ENCODE results near the gene RAI1. TPM values are rescaled to one million over a fixed set of nuclear protein-coding genes. Genes with fewer than 3 reads are reported as not detected.

RAI1 gene
- total and polyA plus RNA-seq, 12 donors = 4.2 to 37.3 (median 26.9) TPM

- no peaks in the 10 kb centered on the region for H3K9me3 ChIP-seq (replicated peaks in 1 of 3)
- intact Hi-C loops (cut with DNase I) = no loop called here
- no peak overlapping the region for H3K27ac ChIP-seq
- no peak overlapping the region for H3K4me3 ChIP-seq
- no peaks in the 10 kb centered on the region for H3K36me3 ChIP-seq (replicated peaks in 1 of 2)
- no peak for DNase-seq
- H3K27me3 ChIP-seq = no peaks in the 10 kb centered on the region
- 82 to 94% (median 85%) methylated on average over 2 of the region's 2 CpGs for whole genome bisulfite sequencing, 4 donors
- H3K4me1 ChIP-seq (replicated peaks in 1 of 2) = peaks cover 0 to 9% of the 10 kb centered on the region in 2 donors
- TF ChIP-seq CTCF (IDR thresholded peaks at IDR 0.05) (no peak), POLR2A (IDR thresholded peaks at IDR 0.05) (no peak)
Measured at GRCh38 chr17:17667231-17667630, 14.0 kb upstream of the RAI1 start.

GRCh38 chr17:17667947-17668346 lies 13.3 kb upstream of the RAI1 start:
- no peak for TF ChIP-seq POLR2A (IDR thresholded peaks at IDR 0.05)
- no peak for TF ChIP-seq CTCF (IDR thresholded peaks at IDR 0.05)
- Histone ChIP-seq H3K4me3 (no peak overlapping the region), H3K27ac (no peak overlapping the region), H3K27me3 (no peaks in the 10 kb centered on the region), H3K36me3 (replicated peaks in 1 of 2) (no peaks in the 10 kb centered on the region), H3K9me3 (replicated peaks in 1 of 3) (no peaks in the 10 kb centered on the region), H3K4me1 (replicated peaks in 1 of 2) (peaks cover 0 to 9% of the 10 kb centered on the region in 2 donors)
- DNase-seq = no peak
- intact Hi-C loops (cut with DNase I) = no loop called here
- WGBS, 4 donors = 80 to 93% (median 88%) methylated on average over 3 to 4 of the region's 4 CpGs

- Histone ChIP-seq H3K4me3 (no peak overlapping the region), H3K4me1 (replicated peaks in 1 of 2) (peaks cover 0 to 5% of the 10 kb centered on the region in 2 donors), H3K9me3 (replicated peaks in 1 of 3) (no peaks in the 10 kb centered on the region), H3K27ac (no peak overlapping the region), H3K36me3 (replicated peaks in 1 of 2) (no peaks in the 10 kb centered on the region), H3K27me3 (no peaks in the 10 kb centered on the region)
- no peak for DNase-seq
- TF ChIP-seq POLR2A (IDR thresholded peaks at IDR 0.05) (no peak), CTCF (IDR thresholded peaks at IDR 0.05) (no peak)
- 86 to 97% (median 91%) methylated on average over 2 to 3 of the region's 3 CpGs for WGBS, 4 donors
- intact Hi-C loops (cut with DNase I) = no loop called here
Measured at GRCh38 chr17:17668358-17668757, 12.9 kb upstream of the RAI1 start.

GRCh38 chr17:17668775-17669579 lies 12.3 kb upstream of the RAI1 start:
- WGBS, 4 donors = 70 to 83% (median 74%) methylated on average over 16 to 20 of the region's 20 CpGs
- intact Hi-C loops (cut with DNase I) = no loop called here
- Histone ChIP-seq H3K4me1 (replicated peaks in 1 of 2) (no peaks in the 10 kb centered on the region), H3K27ac (no peak overlapping the region), H3K9me3 (replicated peaks in 1 of 3) (no peaks in the 10 kb centered on the region), H3K4me3 (no peak overlapping the region), H3K36me3 (replicated peaks in 1 of 2) (no peaks in the 10 kb centered on the region), H3K27me3 (no peaks in the 10 kb centered on the region)
- DNase-seq = no peak
- TF ChIP-seq CTCF (IDR thresholded peaks at IDR 0.05) = no peak
- TF ChIP-seq POLR2A (IDR thresholded peaks at IDR 0.05) = no peak

Data from adrenal gland (tissue), 12 donors.